ENCODE measurements around the gene THOC5.

Gene THOC5

GRCh38 chr22:29470159-29470855 lies 83.2 kb downstream of the THOC5 start:
- DNase-seq: peak; percentile 50

DNA sequence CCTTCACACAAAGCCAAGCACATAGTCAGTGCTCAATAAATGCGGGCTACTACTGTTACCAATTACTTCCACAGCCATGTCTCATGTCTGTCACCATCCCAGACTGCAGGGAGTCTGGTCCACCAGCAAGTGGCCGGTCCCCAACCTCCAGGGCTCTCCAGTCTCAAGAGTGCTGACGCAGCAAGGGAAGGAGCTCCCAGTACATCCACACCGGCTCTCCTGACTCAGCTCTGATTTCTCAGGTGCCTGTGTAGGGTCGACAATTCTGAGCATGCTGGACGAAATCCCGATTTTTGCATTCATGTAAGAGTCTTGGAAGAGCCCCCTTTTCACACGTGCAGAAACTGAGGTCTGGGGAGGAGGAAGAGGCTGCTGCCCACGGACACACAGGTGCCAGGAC lies 83.8 kb downstream of the THOC5 start:
- DNase-seq: no peak

GRCh38 chr22:29464581-29464980 lies 89.0 kb downstream of the THOC5 start:
- DNase-seq: no peak

DNA sequence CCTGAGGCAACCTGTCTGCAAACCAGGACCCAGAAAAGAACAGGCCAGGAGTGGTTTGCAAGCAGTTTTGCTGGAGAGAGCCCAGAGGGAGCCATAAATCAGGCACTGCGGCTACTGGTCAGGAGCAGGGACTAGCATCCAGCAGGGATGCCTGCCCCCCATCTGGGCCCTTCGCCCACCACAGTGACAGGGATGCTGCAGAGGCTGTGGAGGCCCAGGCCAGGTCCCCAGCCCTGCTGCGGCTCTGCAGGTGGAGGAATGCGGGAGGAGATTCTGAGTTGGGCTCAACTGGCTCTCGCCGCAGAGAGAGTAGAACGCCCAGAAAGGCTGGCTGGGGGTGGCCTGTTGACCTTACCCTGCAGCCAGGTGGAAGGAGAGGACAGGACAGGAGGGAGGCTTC lies 89.9 kb downstream of the THOC5 start:
- no peak for DNase-seq

DNA sequence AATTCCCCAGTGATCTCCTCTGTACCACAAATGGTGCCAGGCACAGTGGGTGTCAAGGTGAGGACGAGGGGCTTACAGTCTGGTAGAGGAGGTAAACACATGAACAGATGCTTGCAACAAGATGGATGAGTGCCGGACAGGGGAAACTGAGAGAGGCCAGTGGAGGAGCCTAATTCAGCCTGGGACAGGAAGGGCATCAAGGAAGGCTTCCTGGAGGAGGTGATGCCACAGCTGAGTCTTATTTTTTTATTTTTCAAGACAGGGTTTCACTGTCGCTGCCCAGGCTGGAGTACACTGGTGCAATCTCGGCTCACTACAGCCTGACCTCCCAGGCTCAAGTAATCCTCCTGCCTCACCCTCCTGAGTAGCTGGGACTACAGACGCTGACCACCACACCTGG lies 92.3 kb downstream of the THOC5 start:
- no peak for DNase-seq

- no peak for DNase-seq
These were observed 93.8 kb downstream of the THOC5 start for GRCh38 chr22:29459773-29460172.

GRCh38 chr22:29458551-29458950 lies 95.0 kb downstream of the THOC5 start:
- DNase-seq: no peak

GRCh38 chr22:29457730-29458129 lies 95.8 kb downstream of the THOC5 start:
- no peak for DNase-seq

DNA sequence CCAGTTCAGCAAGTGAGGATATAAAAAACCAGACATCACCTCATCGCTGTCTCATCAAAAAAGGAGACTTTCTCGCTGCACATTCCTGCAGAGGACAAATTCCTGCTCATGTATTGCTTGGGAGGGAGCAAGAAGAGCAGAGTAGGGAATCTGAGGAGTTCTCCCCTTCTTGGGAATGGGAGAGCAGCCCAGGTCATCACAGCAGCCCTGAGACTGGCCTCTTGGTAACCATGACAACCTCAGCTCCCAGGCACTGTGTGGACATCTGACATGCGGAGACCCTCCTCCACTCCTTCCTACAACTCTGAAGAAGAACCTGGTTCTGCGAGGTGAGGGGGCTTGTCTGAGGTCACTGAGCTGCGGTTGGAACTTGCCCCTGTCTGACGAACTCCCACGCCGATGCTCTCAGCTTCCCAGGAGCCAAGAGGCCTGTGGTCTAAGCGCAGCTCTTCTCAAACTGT lies 97.3 kb downstream of the THOC5 start:
- no peak for DNase-seq
